Neutrophil (primary cell): ENCODE data around the gene B3GNT5.

Experiments
- H3K27ac ChIP-seq: fragments of 200-600 bp; sonication (generic); 2 replicates; pipeline ENCODE4 v1.5.1; 2016; ENCODE audit warnings: mild to moderate bottlenecking, moderate library complexity
- H3K27me3 ChIP-seq: fragments of 200-600 bp; sonication (generic); 2 replicates; pipeline ENCODE4 v1.6.0; 2016; ENCODE audit warnings: mild to moderate bottlenecking
- H3K36me3 ChIP-seq: fragments of 200-600 bp; sonication (generic); 2 replicates; pipeline ENCODE4 v1.5.1; 2017
- H3K4me1 ChIP-seq, 2 experiments: fragments of 200-600 bp in 1 of 2; sonication (generic) in 1 of 2; 1 replicate in 1 of 2; 2 replicates in 1 of 2; pipeline versions ENCODE4 v1.5.1 to v1.6.1; 2013 to 2016; ENCODE audit warnings: low read depth in 1 of 2, low read length in 1 of 2, mild to moderate bottlenecking in 1 of 2, moderate library complexity in 1 of 2; ENCODE audit not compliant: control insufficient read depth in 1 of 2, insufficient read depth in 1 of 2
- H3K4me3 ChIP-seq, 2 experiments: fragments of 200-600 bp in 1 of 2; sonication (generic) in 1 of 2; 1 replicate in 1 of 2; 2 replicates in 1 of 2; pipeline ENCODE4 v1.5.1; 2013 to 2016; ENCODE audit warnings: low read depth in 1 of 2, low read length in 1 of 2, mild to moderate bottlenecking in 1 of 2, moderate library complexity in 1 of 2
- H3K9me3 ChIP-seq: fragments of 200-600 bp; sonication (generic); 2 replicates; pipeline ENCODE4 v1.5.1; 2016
- CTCF ChIP-seq: fragments of 200-600 bp; sonication (generic); IDR thresholded peaks from 2 replicates; pipeline ENCODE4 v1.5.1; 2016; ENCODE audit warnings: antibody characterized with exemption

Gene B3GNT5

DNA sequence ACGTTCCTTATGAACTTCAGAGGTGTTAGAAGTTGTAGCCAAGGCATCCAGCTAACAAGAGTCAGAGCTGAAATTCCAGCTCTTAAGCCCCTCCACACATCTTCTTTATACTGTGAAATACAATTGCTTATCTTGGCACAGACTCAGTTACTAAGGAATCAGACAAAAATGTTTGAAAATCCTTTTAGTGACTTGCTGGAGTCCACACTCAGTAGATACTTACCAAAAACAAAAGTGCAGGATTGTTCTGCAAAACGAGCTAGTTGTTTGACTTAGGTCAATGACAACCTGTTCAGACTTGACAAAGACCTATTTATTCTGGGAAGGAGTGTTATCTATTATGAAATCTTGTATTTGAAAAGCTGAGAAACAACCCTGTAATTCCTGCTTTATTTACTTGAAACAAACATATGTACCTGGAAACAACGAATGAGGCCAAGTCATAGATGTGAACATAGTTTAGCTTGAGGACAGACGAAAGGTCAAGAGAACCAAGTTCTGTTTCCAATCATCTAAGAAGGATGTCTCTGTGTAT, 38.5 kb downstream of the B3GNT5 start:
- H3K4me3 ChIP-seq, result no peak overlapping the region
- H3K27me3 ChIP-seq, result no peaks in the 10 kb centered on the region
- no peaks in the 10 kb centered on the region for H3K36me3 ChIP-seq
- TF ChIP-seq CTCF, result no peak
- H3K4me1 ChIP-seq, result peaks cover 18 to 21% of the 10 kb centered on the region in 2 experiments
- H3K27ac ChIP-seq, result no peak overlapping the region
- no peaks in the 10 kb centered on the region for H3K9me3 ChIP-seq

- no peak for TF ChIP-seq CTCF
Observed at GRCh38 chr3:183293966-183294365, 40.9 kb downstream of the B3GNT5 start.

GRCh38 chr3:183295211-183295610, 42.2 kb downstream of the B3GNT5 start:
- TF ChIP-seq CTCF, result no peak
- peak overlapping the region; percentile 75 for H3K27ac ChIP-seq
- H3K4me1 ChIP-seq, result peaks cover 46 to 50% of the 10 kb centered on the region in 2 experiments
- H3K36me3 ChIP-seq, result no peaks in the 10 kb centered on the region
- no peaks in the 10 kb centered on the region for H3K27me3 ChIP-seq
- no peaks in the 10 kb centered on the region for H3K9me3 ChIP-seq
- no peak overlapping the region for H3K4me3 ChIP-seq

More at GRCh38 chr3:183293966-183294365, 40.9 kb downstream of the B3GNT5 start:
- no peak overlapping the region for H3K27ac ChIP-seq
- H3K4me1 ChIP-seq, result peaks cover 42 to 45% of the 10 kb centered on the region in 2 experiments
- no peaks in the 10 kb centered on the region for H3K9me3 ChIP-seq
- no peaks in the 10 kb centered on the region for H3K36me3 ChIP-seq
- no peak overlapping the region for H3K4me3 ChIP-seq
- no peaks in the 10 kb centered on the region for H3K27me3 ChIP-seq

DNA sequence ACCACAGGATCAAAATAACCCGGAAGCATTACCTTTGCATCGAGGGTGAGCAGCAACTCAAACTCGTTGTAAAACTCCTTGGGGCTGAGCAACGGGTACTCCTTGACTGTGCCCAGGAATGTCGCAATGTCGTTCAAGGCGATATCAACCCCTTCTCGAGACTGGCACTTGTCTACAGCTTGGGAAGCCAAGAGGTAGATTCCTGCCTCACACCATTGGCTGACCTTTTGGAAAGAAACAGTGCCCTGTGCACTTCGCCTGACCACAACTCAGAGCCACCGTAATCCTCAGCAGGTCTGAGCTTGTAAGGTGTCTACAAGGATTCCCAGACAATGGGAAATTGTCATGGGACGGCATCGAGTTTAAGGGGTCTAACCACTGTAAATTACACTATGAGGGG, 43.9 kb downstream of the B3GNT5 start:
- H3K9me3 ChIP-seq, result no peaks in the 10 kb centered on the region
- peak overlapping the region; percentile 75 for H3K27ac ChIP-seq
- TF ChIP-seq CTCF, result no peak
- no peaks in the 10 kb centered on the region for H3K27me3 ChIP-seq
- H3K4me3 ChIP-seq, result no peak overlapping the region
- H3K36me3 ChIP-seq, result no peaks in the 10 kb centered on the region
- H3K4me1 ChIP-seq, result peaks cover 46 to 50% of the 10 kb centered on the region in 2 experiments

GRCh38 chr3:183298701-183299153, 45.7 kb downstream of the B3GNT5 start:
- H3K27ac ChIP-seq, result peak overlapping the region; percentile 56
- no peaks in the 10 kb centered on the region for H3K27me3 ChIP-seq
- H3K4me1 ChIP-seq, result peaks cover 53 to 57% of the 10 kb centered on the region in 2 experiments
- H3K9me3 ChIP-seq, result no peaks in the 10 kb centered on the region
- TF ChIP-seq CTCF, result no peak
- no peaks in the 10 kb centered on the region for H3K36me3 ChIP-seq
- H3K4me3 ChIP-seq, result no peak overlapping the region
